Esophagus muscularis mucosa (tissue), 3 donors: ENCODE measurements around the gene SIGLEC5.

ENCODE experiments used
- CTCF ChIP-seq, 3 experiments: fragments of 200-600 bp in 2 of 3; fragments of 450-650 bp in 1 of 3; sonication (generic) in 2 of 3; IDR thresholded peaks; one replicate each; pipeline ENCODE4 v1.5.1; 2017 to 2019; ENCODE audit warnings: antibody characterized with exemption in 3 of 3, mild to moderate bottlenecking in 2 of 3, moderate library complexity in 1 of 3
- POLR2AphosphoS5 ChIP-seq, 2 donors: sonication (generic); formaldehyde crosslinking; IDR thresholded peaks; one replicate each; pipeline ENCODE4 v1.6.1; 2017; ENCODE audit warnings: antibody characterized with exemption in 2 of 2

GRCh38 chr19:51586103-51586728 is 44.0 kb downstream of the SIGLEC5 start:
- TF ChIP-seq CTCF (IDR thresholded peaks at IDR 0.05) (no peak), POLR2AphosphoS5 (IDR thresholded peaks at IDR 0.05) (no peak)
